Right lobe of liver (tissue), 4 donors: ENCODE data around the gene ASAP3.

Experiments used
- POLR2A ChIP-seq: fragments of 450-650 bp; IDR thresholded peaks from one replicate; pipeline ENCODE4 v1.6.1; 2017; ENCODE audit warnings: antibody characterized with exemption, mild to moderate bottlenecking
- TF ChIP-seq, protein P1 (sequence below), 4 donors: fragments of 200-600 bp in 3 of 4; fragments of 450-650 bp in 1 of 4; IDR thresholded peaks; one replicate each; pipeline versions ENCODE4 v1.5.1 to v1.8.0; 2016 to 2022; ENCODE audit warnings: antibody characterized with exemption in 4 of 4, mild to moderate bottlenecking in 2 of 4
- donor health status: DM: no; HTN: no; CAD: no.
- donor health status: DM: no; HTN: no; CAD: no.
- donor health status: DM: no; HTN: yes; CAD: no.

DNA sequence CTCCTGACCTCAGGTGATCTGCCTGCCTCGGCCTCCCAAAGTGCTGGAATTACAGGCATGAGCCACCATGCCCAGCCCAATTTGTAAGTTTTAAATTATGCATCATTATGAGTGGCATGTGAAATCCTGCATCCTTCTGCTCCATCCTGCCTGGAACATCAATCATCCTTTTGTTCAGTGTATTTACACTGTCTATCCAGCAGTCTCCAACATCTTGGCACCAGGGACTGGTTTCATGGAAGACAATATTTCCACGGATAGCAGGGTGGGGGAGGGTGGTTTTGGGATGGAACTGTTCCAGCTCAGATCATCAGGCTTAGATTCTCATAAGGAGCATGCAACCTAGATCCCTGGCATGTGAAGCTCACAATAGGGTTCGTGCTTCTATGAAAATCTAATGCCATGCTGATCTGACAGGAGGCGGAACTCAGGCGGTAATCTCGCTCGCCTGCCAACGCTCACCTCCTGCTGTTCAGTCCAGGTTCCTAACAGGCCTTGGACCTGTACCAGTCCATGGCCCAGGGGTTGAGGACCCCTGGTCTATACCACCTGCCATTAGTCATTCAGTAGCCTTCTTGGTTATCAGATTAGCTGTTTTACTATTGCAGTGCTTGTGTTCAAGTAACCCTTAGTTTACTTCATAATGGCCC is 37.2 kb downstream of the ASAP3 start:
- TF ChIP-seq POLR2A = no peak
- TF ChIP-seq, protein P1, sequence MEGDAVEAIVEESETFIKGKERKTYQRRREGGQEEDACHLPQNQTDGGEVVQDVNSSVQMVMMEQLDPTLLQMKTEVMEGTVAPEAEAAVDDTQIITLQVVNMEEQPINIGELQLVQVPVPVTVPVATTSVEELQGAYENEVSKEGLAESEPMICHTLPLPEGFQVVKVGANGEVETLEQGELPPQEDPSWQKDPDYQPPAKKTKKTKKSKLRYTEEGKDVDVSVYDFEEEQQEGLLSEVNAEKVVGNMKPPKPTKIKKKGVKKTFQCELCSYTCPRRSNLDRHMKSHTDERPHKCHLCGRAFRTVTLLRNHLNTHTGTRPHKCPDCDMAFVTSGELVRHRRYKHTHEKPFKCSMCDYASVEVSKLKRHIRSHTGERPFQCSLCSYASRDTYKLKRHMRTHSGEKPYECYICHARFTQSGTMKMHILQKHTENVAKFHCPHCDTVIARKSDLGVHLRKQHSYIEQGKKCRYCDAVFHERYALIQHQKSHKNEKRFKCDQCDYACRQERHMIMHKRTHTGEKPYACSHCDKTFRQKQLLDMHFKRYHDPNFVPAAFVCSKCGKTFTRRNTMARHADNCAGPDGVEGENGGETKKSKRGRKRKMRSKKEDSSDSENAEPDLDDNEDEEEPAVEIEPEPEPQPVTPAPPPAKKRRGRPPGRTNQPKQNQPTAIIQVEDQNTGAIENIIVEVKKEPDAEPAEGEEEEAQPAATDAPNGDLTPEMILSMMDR (IDR thresholded peaks at IDR 0.05) = no peak
